Mesothelial cell of epicardium (in vitro differentiated cells): ENCODE data around the gene CPNE1. TPM values are rescaled to one million over a fixed set of nuclear protein-coding genes. Genes with fewer than 3 reads are reported as not detected.

ENCODE experiments used
- DNase-seq, 2 experiments: peaks; one replicate each; pipeline ENCODE4 v3.0.0; 2021; ENCODE audit warnings: low spot score in 2 of 2; ENCODE audit not compliant: unreplicated experiment in 2 of 2
- H3K27ac Mint-ChIP-seq: 2 replicates; pipeline ENCODE4 v1.8.0; 2021; ENCODE audit warnings: mixed read lengths
- H3K27me3 Mint-ChIP-seq: 2 replicates; pipeline ENCODE4 v1.8.0; 2021; ENCODE audit warnings: low read depth, mixed read lengths
- H3K36me3 Mint-ChIP-seq: 2 replicates; pipeline ENCODE4 v1.8.0; 2021; ENCODE audit warnings: mixed read lengths
- H3K4me1 Mint-ChIP-seq: 2 replicates; pipeline ENCODE4 v1.8.0; 2021; ENCODE audit warnings: mixed read lengths
- H3K4me3 Mint-ChIP-seq: 2 replicates; pipeline ENCODE4 v1.8.0; 2021; ENCODE audit warnings: mild to moderate bottlenecking, moderate library complexity, mixed read lengths
- H3K9me3 Mint-ChIP-seq: 2 replicates; pipeline ENCODE4 v1.8.0; 2021; ENCODE audit warnings: mixed read lengths
- total RNA-seq: library from RNA; stranded (reverse); gene quantifications from 3 replicates; pipeline ENCODE4 v1.2.1, GENCODE V29; 2021
- TF ChIP-seq, protein P1 (sequence below): fragments of 200-600 bp; sonication (generic); IDR thresholded peaks from one replicate; pipeline ENCODE4 v1.5.0; 2021; ENCODE audit warnings: antibody characterized with exemption; ENCODE audit not compliant: unreplicated experiment

The CPNE1 gene
- total RNA-seq, 1 donor from 2014 or later: 246 TPM

DNA sequence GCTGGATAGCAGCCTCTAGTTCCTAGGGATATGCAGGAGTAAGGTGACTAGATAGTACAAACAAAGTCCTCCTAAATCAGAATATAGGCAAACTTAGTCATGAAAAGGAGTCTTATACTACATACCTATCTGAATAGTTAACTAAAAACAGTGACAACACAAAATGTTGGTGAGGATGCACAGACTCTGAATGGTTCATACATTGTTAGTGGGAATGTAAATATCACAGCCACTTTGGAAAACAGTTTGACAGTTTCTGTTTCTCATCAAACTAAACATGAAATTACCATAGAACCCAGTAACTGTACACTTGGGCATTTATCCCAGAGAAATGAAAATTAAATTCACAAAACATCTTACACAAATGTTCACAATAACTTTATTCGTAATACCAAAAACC, 17.3 kb upstream of the CPNE1 start:
- H3K27ac Mint-ChIP-seq: no peak overlapping the region
- no peaks in the 10 kb centered on the region for H3K27me3 Mint-ChIP-seq
- H3K36me3 Mint-ChIP-seq: peaks cover 6% of the 10 kb centered on the region
- H3K4me3 Mint-ChIP-seq: no peak overlapping the region
- no peak for DNase-seq
- H3K9me3 Mint-ChIP-seq: no peaks in the 10 kb centered on the region
- H3K4me1 Mint-ChIP-seq: no peaks in the 10 kb centered on the region
- TF ChIP-seq, protein P1, sequence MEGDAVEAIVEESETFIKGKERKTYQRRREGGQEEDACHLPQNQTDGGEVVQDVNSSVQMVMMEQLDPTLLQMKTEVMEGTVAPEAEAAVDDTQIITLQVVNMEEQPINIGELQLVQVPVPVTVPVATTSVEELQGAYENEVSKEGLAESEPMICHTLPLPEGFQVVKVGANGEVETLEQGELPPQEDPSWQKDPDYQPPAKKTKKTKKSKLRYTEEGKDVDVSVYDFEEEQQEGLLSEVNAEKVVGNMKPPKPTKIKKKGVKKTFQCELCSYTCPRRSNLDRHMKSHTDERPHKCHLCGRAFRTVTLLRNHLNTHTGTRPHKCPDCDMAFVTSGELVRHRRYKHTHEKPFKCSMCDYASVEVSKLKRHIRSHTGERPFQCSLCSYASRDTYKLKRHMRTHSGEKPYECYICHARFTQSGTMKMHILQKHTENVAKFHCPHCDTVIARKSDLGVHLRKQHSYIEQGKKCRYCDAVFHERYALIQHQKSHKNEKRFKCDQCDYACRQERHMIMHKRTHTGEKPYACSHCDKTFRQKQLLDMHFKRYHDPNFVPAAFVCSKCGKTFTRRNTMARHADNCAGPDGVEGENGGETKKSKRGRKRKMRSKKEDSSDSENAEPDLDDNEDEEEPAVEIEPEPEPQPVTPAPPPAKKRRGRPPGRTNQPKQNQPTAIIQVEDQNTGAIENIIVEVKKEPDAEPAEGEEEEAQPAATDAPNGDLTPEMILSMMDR: no peak

DNA sequence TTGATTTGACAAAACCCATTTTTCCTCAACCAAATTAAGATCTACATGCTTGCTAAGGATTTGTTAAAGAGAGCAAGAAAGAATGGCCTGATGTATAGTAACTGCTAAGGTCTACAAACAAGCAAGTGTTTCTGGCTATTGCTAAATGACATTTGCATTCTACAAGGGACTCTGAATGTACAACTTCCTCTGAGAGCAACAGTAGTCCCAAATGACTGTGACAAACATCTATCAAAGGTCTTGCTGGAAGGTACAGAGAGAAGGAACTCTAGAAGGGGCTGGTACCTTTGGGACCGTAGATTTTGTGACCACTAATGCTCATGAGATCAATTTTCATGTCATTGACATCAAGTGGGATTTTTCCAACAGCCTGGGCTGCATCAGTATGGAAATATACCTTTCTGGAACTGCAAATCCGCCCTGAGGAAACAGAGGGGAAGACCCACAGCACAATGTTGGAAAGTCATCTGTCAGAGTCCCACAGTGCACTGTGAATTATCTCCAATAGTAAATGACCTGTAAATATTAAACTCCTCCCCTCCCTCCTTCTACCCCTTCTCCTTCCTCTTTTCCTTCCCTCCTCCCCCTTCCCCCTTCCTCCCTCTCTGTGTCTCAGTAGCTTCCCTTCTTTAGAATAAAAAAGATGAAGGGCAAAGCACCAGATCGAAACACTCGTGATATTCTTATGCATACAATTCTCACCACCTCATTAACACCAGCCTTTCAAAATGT, 15.9 kb upstream of the CPNE1 start:
- H3K27ac Mint-ChIP-seq: no peak overlapping the region
- no peak overlapping the region for H3K4me3 Mint-ChIP-seq
- no peaks in the 10 kb centered on the region for H3K27me3 Mint-ChIP-seq
- H3K36me3 Mint-ChIP-seq: peaks cover 2% of the 10 kb centered on the region
- no peaks in the 10 kb centered on the region for H3K4me1 Mint-ChIP-seq
- no peaks in the 10 kb centered on the region for H3K9me3 Mint-ChIP-seq
- DNase-seq: no peak
- TF ChIP-seq, protein P1: no peak

DNA sequence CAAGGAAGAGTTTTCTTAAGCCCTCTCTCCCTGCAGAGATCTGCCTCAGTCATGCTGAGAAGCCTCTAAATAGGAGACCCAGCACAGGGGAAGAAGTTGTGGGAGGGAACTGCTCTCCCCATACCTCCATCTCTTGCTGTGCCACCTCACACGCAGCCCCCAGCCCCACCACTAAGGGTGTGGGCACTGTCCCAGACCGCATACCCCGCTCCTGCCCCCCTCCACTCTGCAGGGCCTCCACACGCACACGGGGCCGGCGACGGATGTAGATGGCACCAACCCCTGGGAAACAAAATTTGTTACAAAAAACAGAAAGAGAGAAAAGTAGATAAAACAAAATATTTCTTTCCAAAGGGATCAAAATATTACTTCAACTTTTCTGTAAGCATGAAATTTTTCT, 10.2 kb upstream of the CPNE1 start:
- H3K4me3 Mint-ChIP-seq: no peak overlapping the region
- peaks cover 14% of the 10 kb centered on the region for H3K36me3 Mint-ChIP-seq
- TF ChIP-seq, protein P1: no peak
- no peak for DNase-seq
- H3K4me1 Mint-ChIP-seq: no peaks in the 10 kb centered on the region
- no peaks in the 10 kb centered on the region for H3K27me3 Mint-ChIP-seq
- H3K27ac Mint-ChIP-seq: no peak overlapping the region
- H3K9me3 Mint-ChIP-seq: no peaks in the 10 kb centered on the region

DNA sequence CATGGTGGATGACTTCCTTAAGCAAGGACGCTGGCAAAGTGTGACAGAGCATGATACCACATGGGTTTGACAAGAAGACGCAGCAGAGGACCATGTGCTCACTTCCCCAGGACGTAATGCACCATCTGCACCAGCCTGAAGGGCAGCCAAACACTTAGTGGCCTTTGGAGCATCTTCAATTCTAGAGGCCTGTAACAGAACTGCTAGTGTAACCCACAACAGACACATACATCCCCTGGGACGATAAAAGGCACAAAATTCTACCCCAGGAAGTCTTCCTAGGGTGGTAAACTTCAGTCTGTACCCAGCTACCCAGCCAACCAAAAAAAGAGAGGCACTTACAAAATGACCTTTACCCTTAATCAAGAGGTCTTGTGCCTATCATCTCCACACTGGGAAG, 9.2 kb upstream of the CPNE1 start:
- Mint-ChIP-seq H3K4me3 (no peak overlapping the region), H3K36me3 (peaks cover 14% of the 10 kb centered on the region), H3K4me1 (no peaks in the 10 kb centered on the region), H3K27ac (no peak overlapping the region), H3K27me3 (no peaks in the 10 kb centered on the region), H3K9me3 (no peaks in the 10 kb centered on the region)
- no peak for DNase-seq
- TF ChIP-seq, protein P1: no peak

DNA sequence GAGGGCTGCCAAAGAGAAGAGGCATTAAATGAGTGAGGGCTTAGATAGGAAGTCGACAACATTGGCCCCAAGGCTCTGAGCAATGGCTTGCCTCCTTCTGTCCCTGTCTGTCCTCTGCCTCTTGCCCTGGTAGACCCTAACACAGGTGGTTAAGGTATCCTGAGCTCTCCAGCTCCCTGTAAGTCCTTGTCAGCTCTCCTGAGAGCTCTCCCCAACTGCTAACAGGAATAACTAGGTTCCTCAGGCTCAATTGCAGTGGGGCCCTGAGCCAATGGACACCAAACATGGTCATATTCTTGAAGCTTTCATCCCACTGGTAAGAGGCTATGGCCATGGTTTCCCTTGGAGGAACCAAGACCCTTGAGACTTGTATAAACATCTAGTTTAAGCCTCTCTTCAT, 5.0 kb upstream of the CPNE1 start:
- TF ChIP-seq, protein P1: no peak
- no peak overlapping the region for H3K4me3 Mint-ChIP-seq
- DNase-seq: no peak

DNA sequence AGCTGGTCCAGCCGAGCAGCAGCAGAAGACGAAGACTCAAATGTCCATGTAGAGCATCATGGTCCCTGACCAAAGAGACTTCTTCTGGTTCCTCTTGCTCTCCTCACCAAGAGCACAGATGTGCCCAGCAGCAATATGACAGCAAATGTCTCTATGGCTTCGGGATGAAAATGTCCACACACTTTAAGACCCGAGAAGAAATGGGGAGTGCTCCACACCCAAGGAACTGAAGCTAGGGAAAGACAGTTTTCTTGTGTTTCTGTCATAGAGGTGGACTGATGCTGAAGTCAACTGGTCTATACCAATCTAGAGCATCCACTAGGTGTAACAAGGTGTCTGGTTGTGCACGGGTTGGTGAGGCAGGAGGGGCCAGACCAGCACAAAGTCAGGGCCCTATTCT, 4.5 kb upstream of the CPNE1 start:
- H3K4me1 Mint-ChIP-seq: peaks cover 4% of the 10 kb centered on the region
- TF ChIP-seq, protein P1: no peak
- no peaks in the 10 kb centered on the region for H3K9me3 Mint-ChIP-seq
- no peak for DNase-seq
- no peak overlapping the region for H3K27ac Mint-ChIP-seq
- H3K36me3 Mint-ChIP-seq: peaks cover 18% of the 10 kb centered on the region
- no peak overlapping the region for H3K4me3 Mint-ChIP-seq
- H3K27me3 Mint-ChIP-seq: no peaks in the 10 kb centered on the region

More for the DNA sequence above, 5.0 kb upstream of the CPNE1 start:
- Mint-ChIP-seq H3K9me3 (no peaks in the 10 kb centered on the region), H3K27me3 (no peaks in the 10 kb centered on the region), H3K36me3 (peaks cover 18% of the 10 kb centered on the region), H3K4me1 (peaks cover 4% of the 10 kb centered on the region), H3K27ac (no peak overlapping the region)
